HG02973 (cell line): Measurements from ENCODE around the gene IL12RB1.
"Not testable (repeated sequence)": the region's sequence is repeated elsewhere in the genome, so short reads cannot be mapped to it uniquely, and the experiment has no call there.

Source experiments
- ATAC-seq: cut with Tn5 transposase; IDR thresholded peaks from one replicate; pipeline ENCODE4 v1.9.1; 2021; ENCODE audit warnings: moderate library complexity; ENCODE audit not compliant: unreplicated experiment

IL12RB1 gene

GRCh38 chr19:18090545-18091216 is 3.9 kb upstream of the IL12RB1 start:
- ATAC-seq, result no peak

- no peak for ATAC-seq
Observed at GRCh38 chr19:18089726-18090125, 3.0 kb upstream of the IL12RB1 start.

GRCh38 chr19:18089096-18089541 is 2.4 kb upstream of the IL12RB1 start:
- not testable (repeated sequence) for ATAC-seq

GRCh38 chr19:18085702-18086457 is 854 bp downstream of the IL12RB1 start:
- no peak for ATAC-seq

- ATAC-seq, result no peak
Observed at GRCh38 chr19:18083929-18084684, 2.6 kb downstream of the IL12RB1 start.

- no peak for ATAC-seq
Observed at GRCh38 chr19:18074192-18074591, 12.5 kb downstream of the IL12RB1 start.

GRCh38 chr19:18073197-18073596 is 13.5 kb downstream of the IL12RB1 start:
- ATAC-seq, result no peak

- ATAC-seq, result no peak
Observed at GRCh38 chr19:18072335-18072734, 14.4 kb downstream of the IL12RB1 start.

GRCh38 chr19:18070181-18070580 is 16.6 kb downstream of the IL12RB1 start:
- ATAC-seq, result no peak

- no peak for ATAC-seq
Observed at GRCh38 chr19:18069383-18069782, 17.4 kb downstream of the IL12RB1 start.

- ATAC-seq, result no peak
Observed at GRCh38 chr19:18068395-18068794, 18.3 kb downstream of the IL12RB1 start.

- no peak for ATAC-seq
Observed at GRCh38 chr19:18065173-18065495, 21.6 kb downstream of the IL12RB1 start.

- no peak for ATAC-seq
Observed at GRCh38 chr19:18063463-18063862, 23.3 kb downstream of the IL12RB1 start.

GRCh38 chr19:18062028-18062427 is 24.7 kb downstream of the IL12RB1 start:
- ATAC-seq, result no peak

GRCh38 chr19:18060472-18060871 is 26.3 kb downstream of the IL12RB1 start:
- no peak for ATAC-seq

GRCh38 chr19:18059902-18060301 is 26.8 kb downstream of the IL12RB1 start:
- no peak for ATAC-seq

GRCh38 chr19:18059297-18059696 is 27.4 kb downstream of the IL12RB1 start:
- ATAC-seq, result no peak

GRCh38 chr19:18058208-18059009 is 28.3 kb downstream of the IL12RB1 start:
- ATAC-seq, result no peak

GRCh38 chr19:18057557-18057956 is 29.2 kb downstream of the IL12RB1 start:
- ATAC-seq, result no peak

- ATAC-seq, result no peak
Observed at GRCh38 chr19:18055967-18056366, 30.8 kb downstream of the IL12RB1 start.
